K562 (cell line): Measurements from ENCODE around the gene CTDSPL. TPM values are rescaled to one million over a fixed set of nuclear protein-coding genes. Genes with fewer than 3 reads are reported as not detected.

Experiments
- ATAC-seq: fragments of 200-7000 bp; cut with Tn5 transposase; 3 replicates; pipeline ENCODE4 v1.9.1; 2020; ENCODE audit warnings: moderate library complexity
- BruUV-seq: library from RNA; stranded (reverse); fragments of 400-500 nt; replicated peaks from 2 replicates; lab custom pipeline; 2021; lab: Mats Ljungman, UMichigan
- CTCF ChIA-PET: fragments of 300-600 bp; formaldehyde crosslinking; extraction: SDS; loops from one replicate; lab custom pipeline; 2021; ENCODE audit warnings: low intra/inter-chr PET ratio; lab: Yijun Ruan, JAX
- POLR2A ChIA-PET: fragments of 300-600, 350-650 bp; sonication (Branson Sonifier 250); formaldehyde crosslinking; extraction: SDS; loops from one replicate; lab custom pipeline; 2021; ENCODE audit warnings: antibody characterized with exemption, inconsistent platforms; lab: Yijun Ruan, JAX
- DNase-seq, 4 experiments: peaks; one replicate each; pipeline versions ENCODE4 v3.0.0 to v3.0.0-alpha.2; 2011 to 2018; ENCODE audit warnings: low spot score in 3 of 4, mixed read lengths in 3 of 4; ENCODE audit errors: extremely low read depth in 1 of 4
- FAIRE-seq: peaks from 2 replicates; lab custom pipeline; 2011; peaks lifted over from hg19 to GRCh38; lab: Jason Lieb, UNC
- H2AFZ ChIP-seq: 2 replicates; pipeline ENCODE4 v1.6.0; 2011; ENCODE audit warnings: low read depth, low read length, control low read depth, inconsistent platforms
- H3K27ac ChIP-seq: fragments of 200-600 bp; 3 replicates; pipeline ENCODE4 v1.8.0; 2011; ENCODE audit warnings: low read depth, mild to moderate bottlenecking, control low read depth, inconsistent platforms, low read length, moderate library complexity, mixed read lengths; ENCODE audit errors: extremely low read depth
- H3K27me3 ChIP-seq, 2 experiments: fragments of 300-600 bp in 1 of 2; 2 replicates in 1 of 2; 3 replicates in 1 of 2; pipeline versions ENCODE4 v1.6.0 to v1.8.0; 2011; ENCODE audit warnings: inconsistent platforms in 2 of 2, low read length in 2 of 2, mild to moderate bottlenecking in 1 of 2, mixed read lengths in 1 of 2, moderate library complexity in 1 of 2; ENCODE audit not compliant: control insufficient read depth in 2 of 2, insufficient read depth in 2 of 2
- H3K36me3 ChIP-seq: fragments of 300-600 bp; 3 replicates; pipeline ENCODE4 v1.8.0; 2011; ENCODE audit warnings: mild to moderate bottlenecking, low read length, inconsistent platforms; ENCODE audit not compliant: control insufficient read depth, insufficient read depth
- H3K4me1 ChIP-seq, 2 experiments: fragments of 200-600 bp in 1 of 2; replicated peaks in 1 of 2; 2 replicates in 1 of 2; 3 replicates in 1 of 2; pipeline versions ENCODE4 v1.5.1 to v1.8.0; 2011; ENCODE audit warnings: inconsistent platforms in 2 of 2, low read length in 2 of 2, mild to moderate bottlenecking in 1 of 2, mixed read lengths in 1 of 2, moderate library complexity in 1 of 2; ENCODE audit not compliant: control insufficient read depth in 2 of 2, insufficient read depth in 2 of 2
- H3K4me2 ChIP-seq: 2 replicates; pipeline ENCODE4 v1.6.1; 2011; ENCODE audit warnings: low read length, control low read depth, inconsistent platforms, mixed read lengths; ENCODE audit not compliant: insufficient read depth
- H3K4me3 ChIP-seq: fragments of 200-600 bp; sonication (generic), shearing (Covaris generic); 2 replicates; pipeline ENCODE4 v1.5.1; 2016; ENCODE audit warnings: control low read depth, inconsistent platforms
- H3K79me2 ChIP-seq: fragments of 200-600 bp; 3 replicates; pipeline ENCODE4 v1.8.0; 2011; ENCODE audit warnings: low read length, inconsistent platforms; ENCODE audit not compliant: control insufficient read depth, insufficient read depth
- H3K9ac ChIP-seq, 2 experiments: 2 replicates each; pipeline versions ENCODE4 v1.6.0 to v1.6.1; 2011; ENCODE audit warnings: low read depth in 2 of 2, low read length in 2 of 2, control low read depth in 1 of 2, inconsistent platforms in 1 of 2, mild to moderate bottlenecking in 1 of 2, mixed read lengths in 1 of 2; ENCODE audit not compliant: insufficient read depth in 1 of 2
- H3K9me1 ChIP-seq: one replicate; pipeline ENCODE4 v1.6.0; 2011; ENCODE audit warnings: inconsistent platforms, mild to moderate bottlenecking, low read length, moderate library complexity; ENCODE audit not compliant: control insufficient read depth, insufficient read depth
- H3K9me3 ChIP-seq: replicated peaks from 2 replicates; pipeline ENCODE4 v1.5.1; 2011; ENCODE audit warnings: low read depth, low read length, inconsistent platforms; ENCODE audit not compliant: control insufficient read depth, insufficient read depth
- H4K20me1 ChIP-seq: replicated peaks from 2 replicates; pipeline ENCODE4 v1.6.1; 2011; ENCODE audit warnings: low read length, inconsistent platforms, mixed read lengths; ENCODE audit not compliant: control insufficient read depth, insufficient read depth
- CTBP1 ChIP-seq: fragments of 450-650 bp; IDR thresholded peaks from 2 replicates; pipeline ENCODE4 v1.6.1; 2016; ENCODE audit warnings: borderline replicate concordance
- ESRRA ChIP-seq: fragments of 450-650 bp; IDR thresholded peaks from 2 replicates; pipeline ENCODE4 v1.6.1; 2014; ENCODE audit warnings: low read depth, mild to moderate bottlenecking, moderate library complexity, borderline replicate concordance
- LCOR ChIP-seq: sonication (generic); formaldehyde crosslinking; IDR thresholded peaks from 2 replicates; pipeline ENCODE4 v1.8.0; 2022; ENCODE audit warnings: mild to moderate bottlenecking, missing genetic modification reagents
- MYBL2 ChIP-seq, 2 experiments: fragments of 450-650 bp in 1 of 2; sonication (generic) in 1 of 2; formaldehyde crosslinking in 1 of 2; IDR thresholded peaks; 2 replicates each; pipeline versions ENCODE4 v1.6.1 to v1.8.1; 2017 to 2022; ENCODE audit warnings: borderline replicate concordance in 1 of 2, inconsistent platforms in 1 of 2, low read depth in 1 of 2, mild to moderate bottlenecking in 1 of 2, missing genetic modification reagents in 1 of 2, moderate library complexity in 1 of 2
- ZNF24 ChIP-seq: fragments of 450-650 bp; IDR thresholded peaks from 2 replicates; pipeline ENCODE4 v1.6.1; 2016
- WGBS: fragments of 100-300 bp; shearing (Covaris generic); methylation state at CpG from one replicate; pipeline ENCODE4 v1.1.6; 2016; ENCODE audit warnings: low coverage, mixed read lengths; ENCODE audit not compliant: insufficient coverage; ENCODE audit errors: missing lambda C conversion rate; 5-methylcytosine and 5-hydroxymethylcytosine counted together
- in situ Hi-C: fragments of 300-500 bp; cut with MboI; formaldehyde crosslinking; loops from 4 replicates; pipeline ENCODE4 v1.15.0; 2018; ENCODE audit warnings: inconsistent platforms, mixed read lengths
- intact Hi-C: fragments of 100-400 bp; cut with micrococcal nuclease; formaldehyde crosslinking; loops from 2 replicates; pipeline ENCODE4 v1.14.2; 2022
- polyA plus RNA-seq, 8 experiments: library from polyadenylated mRNA; depleted of rRNA in 4 of 8; stranded (reverse) in 5 of 8; unstranded in 3 of 8; fragments of >200 nt; fragmentation: Nextera tagmentation in 2 of 8; fragmentation: Illumina TruSeq in 1 of 8; extraction: Ambion mirVana in 2 of 8; extraction: Trizol in 1 of 8; gene quantifications; 2 replicates each; pipeline versions ENCODE4 v1.2.1 to v1.2.3, GENCODE V29; 2011 to 2014; ENCODE audit warnings: inconsistent platforms in 1 of 8, missing spikeins in 1 of 8
- total RNA-seq, 7 experiments: library from RNA; depleted of rRNA in 6 of 7; stranded (reverse); fragments of >200 nt in 6 of 7; fragmentation: Illumina TruSeq in 2 of 7; extraction: Trizol in 2 of 7; gene quantifications; 2 replicates each; pipeline versions ENCODE4 v1.2.1 to v1.2.3, GENCODE V29; 2011 to 2021; ENCODE audit warnings: low replicate concordance in 1 of 7
- TF ChIP-seq, protein P1 (sequence below): fragments of 250-450 bp; sonication (Bioruptor Pico); IDR thresholded peaks from 2 replicates; pipeline ENCODE4 v1.9.0; 2021; ENCODE audit warnings: mild to moderate bottlenecking, inconsistent platforms

Gene CTDSPL
- total and polyA plus RNA-seq, 9 of the 15 experiments (the other 6 are each of a cell fraction or from before 2014, with no cell fraction given) = 5.1 to 19.3 (median 11.3) TPM

DNA sequence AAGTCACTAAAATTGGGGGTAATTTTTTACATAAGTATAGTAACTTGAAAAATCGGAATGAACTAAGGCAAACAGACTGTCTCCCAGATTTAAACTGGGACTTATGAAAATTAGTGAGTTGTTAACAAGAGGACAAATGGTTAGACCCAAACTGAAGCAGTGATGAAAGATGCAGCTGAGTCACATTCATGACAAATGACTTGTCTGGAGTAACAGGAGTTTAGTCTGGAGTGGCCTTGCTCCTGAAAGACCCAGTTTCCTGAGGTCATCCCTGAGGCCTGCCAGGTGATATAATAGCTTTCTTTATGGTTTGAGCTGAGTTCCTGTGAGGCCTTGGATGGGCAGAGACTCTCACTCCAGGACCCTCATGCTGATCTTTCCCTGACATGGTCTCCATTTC lies 9.6 kb upstream of the CTDSPL start (continued):
- TF ChIP-seq, protein P1, sequence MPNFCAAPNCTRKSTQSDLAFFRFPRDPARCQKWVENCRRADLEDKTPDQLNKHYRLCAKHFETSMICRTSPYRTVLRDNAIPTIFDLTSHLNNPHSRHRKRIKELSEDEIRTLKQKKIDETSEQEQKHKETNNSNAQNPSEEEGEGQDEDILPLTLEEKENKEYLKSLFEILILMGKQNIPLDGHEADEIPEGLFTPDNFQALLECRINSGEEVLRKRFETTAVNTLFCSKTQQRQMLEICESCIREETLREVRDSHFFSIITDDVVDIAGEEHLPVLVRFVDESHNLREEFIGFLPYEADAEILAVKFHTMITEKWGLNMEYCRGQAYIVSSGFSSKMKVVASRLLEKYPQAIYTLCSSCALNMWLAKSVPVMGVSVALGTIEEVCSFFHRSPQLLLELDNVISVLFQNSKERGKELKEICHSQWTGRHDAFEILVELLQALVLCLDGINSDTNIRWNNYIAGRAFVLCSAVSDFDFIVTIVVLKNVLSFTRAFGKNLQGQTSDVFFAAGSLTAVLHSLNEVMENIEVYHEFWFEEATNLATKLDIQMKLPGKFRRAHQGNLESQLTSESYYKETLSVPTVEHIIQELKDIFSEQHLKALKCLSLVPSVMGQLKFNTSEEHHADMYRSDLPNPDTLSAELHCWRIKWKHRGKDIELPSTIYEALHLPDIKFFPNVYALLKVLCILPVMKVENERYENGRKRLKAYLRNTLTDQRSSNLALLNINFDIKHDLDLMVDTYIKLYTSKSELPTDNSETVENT (CRISPR knock-in tag) = no peak

DNA sequence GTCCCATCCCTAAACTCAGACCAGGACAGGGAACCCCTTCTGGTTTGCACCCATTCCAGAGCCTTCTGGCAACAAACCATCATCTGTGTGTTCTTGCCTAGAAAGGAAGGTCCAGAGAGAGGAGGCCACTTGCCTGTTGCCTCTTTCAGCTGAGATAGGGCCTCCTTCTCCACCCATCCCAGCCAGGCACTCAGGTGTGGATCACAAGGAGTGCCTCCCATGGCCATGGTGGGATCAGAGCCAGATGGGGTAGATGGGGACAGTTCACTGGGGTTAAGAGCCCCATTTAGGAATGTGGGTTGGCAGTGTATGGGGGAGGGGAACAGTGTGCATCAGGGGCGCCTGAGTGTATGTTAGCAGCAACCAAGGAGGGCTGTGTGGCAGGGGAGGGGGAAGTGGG lies 8.9 kb upstream of the CTDSPL start:
- ATAC-seq (no peak), FAIRE-seq (no peak)
- Histone ChIP-seq H4K20me1 (peaks cover 5% of the 10 kb centered on the region), H2AFZ (no peak overlapping the region), H3K27ac (no peak overlapping the region), H3K4me1 (0 out of 5 replicates have a peak, but pooled peaks cover 0 to 5% of the 10 kb centered on the region in 2 experiments), H3K9ac (no peak overlapping the region), H3K9me3 (no peaks in the 10 kb centered on the region), H3K79me2 (no peaks in the 10 kb centered on the region), H3K27me3 (no peaks in the 10 kb centered on the region; a peak in 1 of 5 replicates)
- WGBS = 43% methylated on average over 1 of the region's 1 CpG
- CTCF ChIA-PET = interaction anchor here (0.6 kb wide), 1 partner anchor 115 kb away, joined by 8 read pairs; no protein-coding TSS in a partner anchor
- intact Hi-C loops = no loop called here
- POLR2A ChIA-PET = interaction anchor here (0.6 to 1.8 kb wide), 7 partner anchors 13 to 752 kb away, joined by 3 to 5 read pairs (median 3); no protein-coding TSS in a partner anchor
- no peak for TF ChIP-seq LCOR (CRISPR knock-in tag)
- TF ChIP-seq ZNF24 = no peak
- no peak for TF ChIP-seq ESRRA
- no peak for TF ChIP-seq MYBL2 (IDR thresholded peaks at IDR 0.05; ENCODE audit: low read depth)
- TF ChIP-seq MYBL2 (CRISPR knock-in tag; IDR thresholded peaks at IDR 0.05; ENCODE audit: borderline replicate concordance) = no peak
- no peak for TF ChIP-seq CTBP1
- TF ChIP-seq, all 486 proteins: peak for 0
- Histone ChIP-seq H3K4me2 (no peak overlapping the region), H3K36me3 (no peaks in the 10 kb centered on the region), H3K9me1 (no peaks in the 10 kb centered on the region), H3K4me3 (no peak overlapping the region)
- no TSS peak for BruUV-seq
- in situ Hi-C loops = no loop called here
- DNase-seq = no peak
